Measurements from ENCODE around the gene MAML3. TPM values are rescaled to one million over a fixed set of nuclear protein-coding genes. Genes with fewer than 3 reads are reported as not detected.

The MAML3 gene
- total RNA-seq, 2 donors from 2014 or later, result 9.3 to 10.1 TPM

DNA sequence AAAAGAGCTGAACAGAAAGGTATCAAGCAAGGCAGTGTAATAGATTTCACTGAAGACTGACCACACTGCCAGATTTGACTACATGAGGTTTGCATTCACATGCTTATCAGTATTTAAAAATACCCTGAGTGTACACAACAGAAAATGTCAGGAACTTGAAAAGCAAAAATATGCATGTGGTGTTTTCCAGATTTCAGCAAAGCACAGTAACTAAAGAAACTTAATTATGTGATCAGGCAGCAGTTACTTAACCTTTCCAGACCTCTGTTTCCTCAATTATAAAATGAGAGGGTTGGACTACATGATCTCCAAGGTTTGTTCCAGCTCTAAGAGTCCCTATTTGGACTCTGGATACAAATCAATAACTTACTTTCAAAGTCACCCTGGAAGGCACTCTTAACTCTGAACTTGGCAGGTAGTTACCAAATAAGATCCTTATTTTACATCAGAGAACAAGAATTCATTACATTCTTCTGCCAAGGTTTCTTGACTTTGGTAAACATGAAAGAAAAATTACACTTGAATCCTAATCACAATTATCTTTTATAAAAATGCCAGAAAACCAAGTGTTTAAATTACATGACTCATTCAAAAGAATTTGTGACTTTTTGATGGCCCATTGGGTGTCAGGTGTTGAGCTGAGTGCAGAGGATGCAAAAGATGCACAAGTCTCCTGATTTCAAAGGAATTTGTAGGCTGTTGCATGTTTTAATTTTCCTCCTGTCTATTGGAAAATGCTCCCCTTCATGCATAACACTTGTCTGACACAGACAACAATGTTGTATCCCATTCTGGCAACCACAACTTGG lies 246.8 kb downstream of the MAML3 start:
- Histone ChIP-seq H3K27ac (no peak overlapping the region), H3K27me3 (no peaks in the 10 kb centered on the region), H3K9me3 (no peaks in the 10 kb centered on the region), H3K4me3 (no peak overlapping the region), H3K9ac (ENCODE audit: low read depth in 2 of 2, low read length in 2 of 2) (no peak overlapping the region), H3K4me1 (no peaks in the 10 kb centered on the region), H3K36me3 (no peaks in the 10 kb centered on the region)
- intact Hi-C loops (cut with DNase I), result no loop called here
- TF ChIP-seq, protein P1, sequence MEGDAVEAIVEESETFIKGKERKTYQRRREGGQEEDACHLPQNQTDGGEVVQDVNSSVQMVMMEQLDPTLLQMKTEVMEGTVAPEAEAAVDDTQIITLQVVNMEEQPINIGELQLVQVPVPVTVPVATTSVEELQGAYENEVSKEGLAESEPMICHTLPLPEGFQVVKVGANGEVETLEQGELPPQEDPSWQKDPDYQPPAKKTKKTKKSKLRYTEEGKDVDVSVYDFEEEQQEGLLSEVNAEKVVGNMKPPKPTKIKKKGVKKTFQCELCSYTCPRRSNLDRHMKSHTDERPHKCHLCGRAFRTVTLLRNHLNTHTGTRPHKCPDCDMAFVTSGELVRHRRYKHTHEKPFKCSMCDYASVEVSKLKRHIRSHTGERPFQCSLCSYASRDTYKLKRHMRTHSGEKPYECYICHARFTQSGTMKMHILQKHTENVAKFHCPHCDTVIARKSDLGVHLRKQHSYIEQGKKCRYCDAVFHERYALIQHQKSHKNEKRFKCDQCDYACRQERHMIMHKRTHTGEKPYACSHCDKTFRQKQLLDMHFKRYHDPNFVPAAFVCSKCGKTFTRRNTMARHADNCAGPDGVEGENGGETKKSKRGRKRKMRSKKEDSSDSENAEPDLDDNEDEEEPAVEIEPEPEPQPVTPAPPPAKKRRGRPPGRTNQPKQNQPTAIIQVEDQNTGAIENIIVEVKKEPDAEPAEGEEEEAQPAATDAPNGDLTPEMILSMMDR (IDR thresholded peaks at IDR 0.05), result no peak
- DNase-seq, result no peak

DNA sequence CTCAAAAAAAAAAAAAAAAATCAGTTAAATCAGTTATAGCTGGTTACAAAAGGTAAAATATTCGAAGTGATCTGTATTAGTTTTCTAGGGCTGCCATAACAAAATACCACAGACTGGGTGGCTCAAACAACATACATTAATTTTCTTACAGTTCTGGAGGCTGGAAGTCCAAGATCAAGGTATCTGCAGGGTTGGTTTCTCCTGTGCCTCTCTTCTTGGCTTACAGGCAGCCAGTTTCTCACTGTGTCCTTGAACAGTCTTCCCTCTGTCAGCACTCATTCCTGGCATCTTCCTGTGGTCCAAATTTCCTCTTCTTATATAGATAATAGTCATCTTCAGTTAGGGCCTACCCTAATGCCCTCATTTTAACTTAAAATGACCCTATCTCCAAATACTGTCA lies 248.5 kb downstream of the MAML3 start:
- TF ChIP-seq, protein P1 (IDR thresholded peaks at IDR 0.05), result no peak
- Histone ChIP-seq H3K27ac (no peak overlapping the region), H3K9me3 (no peaks in the 10 kb centered on the region)

DNA sequence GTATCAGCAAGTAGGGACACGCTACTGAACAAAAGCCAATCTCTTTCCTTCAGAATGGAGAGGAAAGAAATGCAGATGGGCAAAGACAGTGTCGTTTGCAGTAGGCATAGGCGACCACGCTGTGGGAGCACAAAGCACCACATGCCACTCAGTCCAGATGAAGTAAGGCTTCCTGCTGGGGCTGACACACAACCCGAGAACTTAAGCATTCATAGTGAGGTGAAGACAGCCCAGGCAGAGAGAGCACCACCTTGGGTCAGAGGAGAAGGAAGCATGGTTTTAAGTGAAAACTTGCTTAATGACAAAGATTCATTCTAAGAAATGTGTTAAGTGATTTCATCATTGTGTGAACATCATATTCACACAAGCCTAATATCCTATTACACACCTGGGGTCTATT lies 249.6 kb downstream of the MAML3 start:
- no peak overlapping the region for H3K27ac ChIP-seq
- intact Hi-C loops (cut with DNase I), result no loop called here
- H3K9ac ChIP-seq (ENCODE audit: low read depth in 2 of 2, low read length in 2 of 2), result no peak overlapping the region
- no peak for DNase-seq
- H3K9me3 ChIP-seq, result no peaks in the 10 kb centered on the region
- H3K4me1 ChIP-seq, result no peaks in the 10 kb centered on the region
- H3K4me3 ChIP-seq, result no peak overlapping the region
- H3K36me3 ChIP-seq, result no peaks in the 10 kb centered on the region
- TF ChIP-seq, protein P1 (IDR thresholded peaks at IDR 0.05), result no peak
- no peaks in the 10 kb centered on the region for H3K27me3 ChIP-seq

More for the DNA sequence above, 248.5 kb downstream of the MAML3 start:
- Histone ChIP-seq H3K4me1 (no peaks in the 10 kb centered on the region), H3K36me3 (no peaks in the 10 kb centered on the region), H3K27me3 (no peaks in the 10 kb centered on the region), H3K4me3 (no peak overlapping the region), H3K9ac (ENCODE audit: low read depth in 2 of 2, low read length in 2 of 2) (no peak overlapping the region)
- intact Hi-C loops (cut with DNase I), result no loop called here
- no peak for DNase-seq

DNA sequence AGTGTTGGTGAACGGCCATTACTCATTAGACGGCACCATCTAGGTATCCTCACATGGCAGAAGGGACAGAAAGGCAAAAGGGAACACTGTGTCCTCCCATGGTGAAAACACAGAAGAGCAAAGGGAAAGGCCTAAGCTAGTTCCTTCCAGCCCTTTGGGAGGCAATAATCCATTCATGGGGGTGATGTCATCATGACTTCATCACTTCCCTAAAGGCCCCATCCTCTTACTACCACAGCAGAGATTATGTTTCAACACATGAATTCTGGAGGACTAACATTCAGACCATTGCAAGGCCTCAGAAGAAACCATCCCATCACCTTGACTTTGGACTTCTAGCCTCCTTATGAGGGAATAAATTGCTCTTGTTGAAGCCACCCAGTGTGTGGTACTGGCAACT lies 250.1 kb downstream of the MAML3 start:
- Histone ChIP-seq H3K9ac (ENCODE audit: low read depth in 2 of 2, low read length in 2 of 2) (no peak overlapping the region), H3K27ac (no peak overlapping the region), H3K36me3 (no peaks in the 10 kb centered on the region), H3K4me1 (no peaks in the 10 kb centered on the region), H3K27me3 (no peaks in the 10 kb centered on the region), H3K4me3 (no peak overlapping the region), H3K9me3 (no peaks in the 10 kb centered on the region)
- intact Hi-C loops (cut with DNase I), result no loop called here
- no peak for DNase-seq
- TF ChIP-seq, protein P1 (IDR thresholded peaks at IDR 0.05), result no peak

DNA sequence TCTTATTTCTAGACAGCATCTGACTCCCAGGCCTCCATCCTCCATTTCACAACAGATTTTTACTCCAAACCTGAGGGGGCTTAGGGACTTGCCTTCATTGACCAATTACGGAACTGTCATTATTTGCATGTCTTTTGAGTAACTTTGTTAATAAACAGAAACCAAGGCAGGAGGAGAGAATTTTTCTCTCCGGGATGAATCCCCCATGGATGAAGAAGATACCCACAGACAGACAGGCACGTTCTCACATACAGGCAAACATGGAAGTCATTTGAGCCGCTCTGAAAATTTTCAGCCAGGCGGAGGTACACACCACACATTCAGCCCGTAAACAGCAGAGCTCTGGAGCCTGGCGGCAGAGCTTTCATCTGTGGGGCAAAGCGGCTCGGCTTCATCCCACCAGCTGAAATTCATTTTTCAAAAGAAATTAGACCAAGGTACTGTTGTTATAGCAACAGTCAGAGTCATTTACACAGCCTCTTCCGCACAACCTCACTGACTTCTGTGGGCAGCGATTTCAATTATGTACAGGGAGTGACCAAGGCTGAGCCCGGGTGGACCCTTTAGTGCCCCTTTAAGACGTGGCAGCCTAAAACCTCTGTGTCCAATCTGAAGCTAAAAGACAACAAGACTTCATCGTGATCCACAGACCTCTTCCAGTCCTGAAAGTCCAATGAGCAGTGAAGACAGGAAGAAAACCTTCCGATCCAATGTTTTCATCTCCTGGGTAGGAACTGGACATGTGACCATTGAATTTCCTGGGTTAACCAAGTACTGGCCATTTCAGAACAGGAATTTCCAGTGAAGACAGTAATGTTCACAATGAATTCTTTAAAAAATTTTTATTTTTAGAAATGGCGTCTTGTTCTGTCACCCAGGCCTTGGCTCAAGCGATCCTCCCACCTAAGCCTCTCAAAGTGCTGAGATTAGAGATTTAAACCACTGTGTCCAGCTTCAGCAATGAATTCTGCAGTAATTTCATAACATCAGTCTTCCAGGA lies 251.4 kb downstream of the MAML3 start:
- intact Hi-C loops (cut with DNase I), result no loop called here
- Histone ChIP-seq H3K36me3 (no peaks in the 10 kb centered on the region), H3K27me3 (no peaks in the 10 kb centered on the region), H3K27ac (no peak overlapping the region), H3K9me3 (no peaks in the 10 kb centered on the region), H3K4me3 (no peak overlapping the region), H3K4me1 (no peaks in the 10 kb centered on the region), H3K9ac (ENCODE audit: low read depth in 2 of 2, low read length in 2 of 2) (no peak overlapping the region)
- TF ChIP-seq, protein P1 (IDR thresholded peaks at IDR 0.05), result no peak
- no peak for DNase-seq
